IgD-negative memory B cell (primary cell): ENCODE data around the gene VWA3B. TPM values are rescaled to one million over a fixed set of nuclear protein-coding genes. Genes with fewer than 3 reads are reported as not detected.
A peak's percentile ranks its signal among the peaks of the same experiment; 100 is the strongest.
"Not testable (repeated sequence)": the region's sequence is repeated elsewhere in the genome, so short reads cannot be mapped to it uniquely, and the experiment has no call there.

Source experiments
- H3K27ac Mint-ChIP-seq, 3 donors: one replicate each; pipeline ENCODE4 v1.8.0; 2020 to 2022; ENCODE audit warnings: mild to moderate bottlenecking in 3 of 3, mixed read lengths in 3 of 3, moderate library complexity in 1 of 3
- H3K27me3 Mint-ChIP-seq: one replicate; pipeline ENCODE4 v1.8.0; 2021; ENCODE audit warnings: mixed read lengths
- H3K36me3 Mint-ChIP-seq: one replicate; pipeline ENCODE4 v1.8.0; 2020; ENCODE audit warnings: mild to moderate bottlenecking, mixed read lengths
- H3K4me1 Mint-ChIP-seq, 3 donors: one replicate each; pipeline ENCODE4 v1.8.0; 2020 to 2022; ENCODE audit warnings: mixed read lengths in 3 of 3, mild to moderate bottlenecking in 1 of 3
- H3K4me3 Mint-ChIP-seq, 4 donors: one replicate each; pipeline ENCODE4 v1.8.0; 2020 to 2022; ENCODE audit warnings: mild to moderate bottlenecking in 4 of 4, mixed read lengths in 4 of 4, moderate library complexity in 3 of 4
- H3K9me3 Mint-ChIP-seq, 3 donors: one replicate each; pipeline ENCODE4 v1.8.0; 2020 to 2021; ENCODE audit warnings: mixed read lengths in 3 of 3, mild to moderate bottlenecking in 1 of 3
- polyA plus RNA-seq: library from polyadenylated mRNA; unstranded; fragments of 300-500 nt; fragmentation: Illumina TruSeq; gene quantifications from one replicate; pipeline ENCODE4 v1.2.3, GENCODE V29; 2021

Gene VWA3B
- polyA plus RNA-seq, 1 donor from 2014 or later = not detected

- H3K9me3 Mint-ChIP-seq = peaks cover 2 to 16% (median 13%) of the 10 kb centered on the region in 3 donors
- H3K36me3 Mint-ChIP-seq = no peaks in the 10 kb centered on the region
- H3K4me1 Mint-ChIP-seq = no peaks in the 10 kb centered on the region
- H3K4me3 Mint-ChIP-seq = no peak overlapping the region
- no peak overlapping the region for H3K27ac Mint-ChIP-seq
- peaks cover 3% of the 10 kb centered on the region for H3K27me3 Mint-ChIP-seq
Measured at GRCh38 chr2:98294711-98295110, 207.7 kb downstream of the VWA3B start.

- Mint-ChIP-seq H3K27me3 (peaks cover 4% of the 10 kb centered on the region), H3K27ac (no peak overlapping the region), H3K4me1 (no peaks in the 10 kb centered on the region)
Measured at GRCh38 chr2:98295275-98295674, 208.3 kb downstream of the VWA3B start.

GRCh38 chr2:98295721-98296414 lies 208.9 kb downstream of the VWA3B start:
- no peaks in the 10 kb centered on the region for H3K36me3 Mint-ChIP-seq
- no peak overlapping the region for H3K27ac Mint-ChIP-seq
- peaks cover 8% of the 10 kb centered on the region for H3K27me3 Mint-ChIP-seq
- no peak overlapping the region for H3K4me3 Mint-ChIP-seq
- peaks cover 0 to 6% (median 6%) of the 10 kb centered on the region in 3 donors for H3K9me3 Mint-ChIP-seq
- no peaks in the 10 kb centered on the region for H3K4me1 Mint-ChIP-seq

More at GRCh38 chr2:98295275-98295674, 208.3 kb downstream of the VWA3B start:
- H3K4me3 Mint-ChIP-seq = no peak overlapping the region
- H3K36me3 Mint-ChIP-seq = no peaks in the 10 kb centered on the region
- peaks cover 2 to 10% (median 9%) of the 10 kb centered on the region in 3 donors for H3K9me3 Mint-ChIP-seq

- H3K4me1 Mint-ChIP-seq = no peaks in the 10 kb centered on the region
- H3K4me3 Mint-ChIP-seq = no peak overlapping the region
- H3K27ac Mint-ChIP-seq = no peak overlapping the region
- no peaks in the 10 kb centered on the region for H3K36me3 Mint-ChIP-seq
- peaks cover 0 to under 1% (median under 1%) of the 10 kb centered on the region in 3 donors for H3K9me3 Mint-ChIP-seq
- peaks cover 8% of the 10 kb centered on the region for H3K27me3 Mint-ChIP-seq
Measured at GRCh38 chr2:98296440-98296839, 209.5 kb downstream of the VWA3B start.

GRCh38 chr2:98297817-98298682 lies 211.1 kb downstream of the VWA3B start:
- H3K27me3 Mint-ChIP-seq = peaks cover 14% of the 10 kb centered on the region
- H3K9me3 Mint-ChIP-seq = no peaks in the 10 kb centered on the region
- no peak overlapping the region for H3K4me3 Mint-ChIP-seq
- no peaks in the 10 kb centered on the region for H3K4me1 Mint-ChIP-seq
- H3K36me3 Mint-ChIP-seq = no peaks in the 10 kb centered on the region
- no peak overlapping the region for H3K27ac Mint-ChIP-seq

- H3K4me3 Mint-ChIP-seq = no peak overlapping the region
Measured at GRCh38 chr2:98298683-98299164, 211.8 kb downstream of the VWA3B start.

GRCh38 chr2:98299211-98299905 lies 212.4 kb downstream of the VWA3B start:
- no peak overlapping the region for H3K4me3 Mint-ChIP-seq
- H3K9me3 Mint-ChIP-seq = no peaks in the 10 kb centered on the region
- no peaks in the 10 kb centered on the region for H3K36me3 Mint-ChIP-seq
- H3K4me1 Mint-ChIP-seq = no peaks in the 10 kb centered on the region
- H3K27ac Mint-ChIP-seq = peak overlapping the region in 1 of 3 donors; percentile 19
- H3K27me3 Mint-ChIP-seq = peaks cover 14% of the 10 kb centered on the region

More at GRCh38 chr2:98298683-98299164, 211.8 kb downstream of the VWA3B start:
- Mint-ChIP-seq H3K4me1 (no peaks in the 10 kb centered on the region), H3K36me3 (no peaks in the 10 kb centered on the region), H3K9me3 (no peaks in the 10 kb centered on the region), H3K27ac (no peak overlapping the region), H3K27me3 (peaks cover 14% of the 10 kb centered on the region)

- no peaks in the 10 kb centered on the region for H3K36me3 Mint-ChIP-seq
- H3K4me1 Mint-ChIP-seq = no peaks in the 10 kb centered on the region
- H3K27ac Mint-ChIP-seq = no peak overlapping the region
- peaks cover 18% of the 10 kb centered on the region for H3K27me3 Mint-ChIP-seq
- peaks cover 0 to 2% (median 0%) of the 10 kb centered on the region in 3 donors for H3K9me3 Mint-ChIP-seq
- no peak overlapping the region for H3K4me3 Mint-ChIP-seq
Measured at GRCh38 chr2:98300141-98300874, 213.3 kb downstream of the VWA3B start.

GRCh38 chr2:98301469-98301868 lies 214.5 kb downstream of the VWA3B start:
- H3K27ac Mint-ChIP-seq = peak overlapping the region in 1 of 3 donors; percentile 75
- H3K4me1 Mint-ChIP-seq = peaks cover 0 to 4% (median 2%) of the 10 kb centered on the region in 3 donors
- H3K9me3 Mint-ChIP-seq = peaks cover 0 to 4% (median 0%) of the 10 kb centered on the region in 3 donors
- no peak overlapping the region for H3K4me3 Mint-ChIP-seq
- no peaks in the 10 kb centered on the region for H3K36me3 Mint-ChIP-seq
- H3K27me3 Mint-ChIP-seq = peaks cover 21% of the 10 kb centered on the region

- not testable (repeated sequence) for H3K36me3 Mint-ChIP-seq, H3K4me3 Mint-ChIP-seq, H3K4me1 Mint-ChIP-seq, H3K9me3 Mint-ChIP-seq, H3K27ac Mint-ChIP-seq
- H3K27me3 Mint-ChIP-seq = peaks cover 24% of the 10 kb centered on the region
Measured at GRCh38 chr2:98307131-98307696, 220.2 kb downstream of the VWA3B start.

- no peaks in the 10 kb centered on the region for H3K36me3 Mint-ChIP-seq
- H3K9me3 Mint-ChIP-seq = peaks cover 0 to 4% (median 0%) of the 10 kb centered on the region in 3 donors
- no peak overlapping the region for H3K27ac Mint-ChIP-seq
- no peak overlapping the region for H3K4me3 Mint-ChIP-seq
- H3K27me3 Mint-ChIP-seq = peaks cover 22% of the 10 kb centered on the region
- peaks cover 0 to 5% (median 2%) of the 10 kb centered on the region in 3 donors for H3K4me1 Mint-ChIP-seq
Measured at GRCh38 chr2:98308068-98308467, 221.1 kb downstream of the VWA3B start.

GRCh38 chr2:98308532-98308931 lies 221.6 kb downstream of the VWA3B start:
- H3K27ac Mint-ChIP-seq = no peak overlapping the region
- peaks cover 0 to 4% (median 0%) of the 10 kb centered on the region in 3 donors for H3K9me3 Mint-ChIP-seq
- H3K27me3 Mint-ChIP-seq = peaks cover 22% of the 10 kb centered on the region
- H3K36me3 Mint-ChIP-seq = no peaks in the 10 kb centered on the region
- peaks cover 0 to 5% (median 2%) of the 10 kb centered on the region in 3 donors for H3K4me1 Mint-ChIP-seq
- H3K4me3 Mint-ChIP-seq = no peak overlapping the region

- H3K9me3 Mint-ChIP-seq = peaks cover 0 to 4% (median 0%) of the 10 kb centered on the region in 3 donors
- peaks cover 20% of the 10 kb centered on the region for H3K27me3 Mint-ChIP-seq
- H3K36me3 Mint-ChIP-seq = no peaks in the 10 kb centered on the region
- H3K27ac Mint-ChIP-seq = no peak overlapping the region
- H3K4me3 Mint-ChIP-seq = no peak overlapping the region
- peaks cover 0 to 5% (median 2%) of the 10 kb centered on the region in 3 donors for H3K4me1 Mint-ChIP-seq
Measured at GRCh38 chr2:98309580-98309979, 222.6 kb downstream of the VWA3B start.

- Mint-ChIP-seq H3K9me3 (peaks cover 0 to 4% (median 0%) of the 10 kb centered on the region in 3 donors), H3K4me3 (no peak overlapping the region), H3K27me3 (peaks cover 17% of the 10 kb centered on the region), H3K36me3 (peaks cover under 1% of the 10 kb centered on the region), H3K4me1 (peaks cover 0 to 5% (median 2%) of the 10 kb centered on the region in 3 donors), H3K27ac (no peak overlapping the region)
Measured at GRCh38 chr2:98310010-98310409, 223.0 kb downstream of the VWA3B start.
